GM18870 (cell line): ENCODE measurements around the gene NCDN.
A peak's percentile ranks its signal among the peaks of the same experiment; 100 is the strongest.

ENCODE experiments used
- ATAC-seq: cut with Tn5 transposase; IDR thresholded peaks from one replicate; pipeline ENCODE4 v1.9.1; 2021; ENCODE audit warnings: moderate library complexity; ENCODE audit not compliant: unreplicated experiment

The NCDN gene

DNA sequence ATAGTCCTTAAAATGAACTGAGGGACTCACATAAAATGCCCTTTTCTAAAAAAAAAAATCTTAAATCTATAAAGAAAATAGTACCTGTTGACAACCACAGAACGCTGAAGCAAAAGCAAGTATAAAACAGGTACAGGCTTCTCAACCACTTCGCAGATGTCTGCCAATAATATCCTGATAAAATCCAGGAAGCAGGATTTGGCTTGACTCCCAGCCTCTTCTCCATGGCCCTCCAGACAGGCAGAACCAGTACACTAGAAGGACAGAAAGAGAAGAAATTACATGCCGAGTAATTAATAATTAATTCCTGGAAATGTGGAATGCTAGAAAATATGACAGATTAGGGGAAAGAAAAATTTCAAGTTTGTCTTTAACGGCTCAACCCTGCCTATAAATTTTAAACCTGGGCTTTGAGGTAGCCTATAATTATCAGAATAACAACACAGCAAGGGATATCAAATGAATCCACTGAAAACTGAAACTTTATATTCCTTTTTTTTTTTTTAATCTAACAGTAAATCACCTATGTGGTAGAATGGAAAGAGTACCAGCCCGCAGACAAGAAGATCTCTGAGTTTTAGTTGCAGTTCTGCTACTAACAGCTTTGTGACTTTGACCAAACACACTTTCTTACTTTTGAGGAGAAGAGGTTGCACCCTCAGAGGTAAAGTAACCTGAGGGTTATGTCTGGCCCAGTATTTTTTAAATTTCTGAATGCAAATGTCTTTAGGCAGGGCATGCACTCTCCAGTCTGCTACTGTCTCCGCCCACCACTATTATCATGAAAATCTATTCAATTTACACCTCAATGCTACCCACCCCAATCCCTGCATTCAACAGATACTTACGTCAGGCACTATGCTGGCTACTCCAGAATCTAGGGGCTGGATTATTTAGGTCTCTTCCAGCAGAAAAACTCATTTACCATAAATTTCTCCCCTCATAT is 3.1 kb upstream of the NCDN start:
- no peak for ATAC-seq

DNA sequence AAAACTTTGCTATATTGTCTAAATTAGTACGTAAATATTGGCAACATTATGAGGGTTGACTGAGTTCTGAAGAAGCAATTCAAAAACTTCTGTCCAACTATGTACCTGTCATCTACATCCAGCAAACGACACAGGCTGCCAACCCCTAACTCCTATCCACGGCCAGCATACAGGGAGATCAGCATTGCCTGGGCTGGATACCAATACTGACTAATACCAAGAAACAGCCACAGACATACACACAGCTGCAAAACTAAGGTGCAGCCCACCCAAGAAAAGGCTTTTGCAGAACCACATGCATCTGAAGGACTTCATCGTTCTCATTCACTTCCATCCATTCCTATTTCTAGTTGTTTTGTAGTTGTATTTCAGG is 2.4 kb upstream of the NCDN start:
- ATAC-seq = no peak

DNA sequence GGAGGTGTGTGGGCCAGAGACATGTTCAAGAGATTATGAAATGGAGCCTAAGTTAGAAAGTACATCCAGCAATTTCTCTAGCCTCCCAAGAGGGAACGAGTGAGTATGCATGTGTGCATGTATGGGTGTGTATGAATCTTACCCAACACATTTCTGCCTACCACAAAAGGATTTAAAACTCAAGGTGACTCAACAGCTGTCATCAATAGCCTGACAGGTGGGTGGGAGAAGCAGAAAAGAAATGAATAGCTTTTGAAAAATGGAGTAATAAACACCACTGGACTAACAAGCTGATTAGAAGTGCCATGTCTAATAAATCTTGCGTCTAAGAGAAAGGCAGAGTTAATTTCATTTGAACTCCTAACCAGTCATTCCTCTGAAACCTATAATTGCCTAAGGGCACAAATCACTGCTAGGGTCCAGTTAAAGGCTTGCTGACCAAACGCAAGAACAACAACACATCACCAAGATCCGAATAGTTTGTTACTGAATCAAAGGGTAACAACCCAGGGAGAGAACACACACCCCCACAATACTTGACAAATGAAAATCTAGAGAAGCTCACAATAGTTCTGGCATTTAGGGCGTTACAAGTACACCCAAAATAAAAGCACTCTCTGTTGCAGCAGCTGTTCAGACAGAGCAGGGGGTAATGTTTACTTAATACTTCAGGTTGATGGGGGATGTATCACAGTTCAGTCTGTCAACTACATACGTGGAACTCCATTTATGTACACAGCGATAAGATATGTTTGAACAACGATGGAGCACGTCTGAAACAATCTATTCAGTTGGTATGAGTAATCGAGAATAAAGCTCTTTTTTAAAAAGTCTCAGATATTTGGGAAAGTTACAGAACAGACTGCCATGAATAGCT is 1.8 kb upstream of the NCDN start:
- ATAC-seq = no peak

DNA sequence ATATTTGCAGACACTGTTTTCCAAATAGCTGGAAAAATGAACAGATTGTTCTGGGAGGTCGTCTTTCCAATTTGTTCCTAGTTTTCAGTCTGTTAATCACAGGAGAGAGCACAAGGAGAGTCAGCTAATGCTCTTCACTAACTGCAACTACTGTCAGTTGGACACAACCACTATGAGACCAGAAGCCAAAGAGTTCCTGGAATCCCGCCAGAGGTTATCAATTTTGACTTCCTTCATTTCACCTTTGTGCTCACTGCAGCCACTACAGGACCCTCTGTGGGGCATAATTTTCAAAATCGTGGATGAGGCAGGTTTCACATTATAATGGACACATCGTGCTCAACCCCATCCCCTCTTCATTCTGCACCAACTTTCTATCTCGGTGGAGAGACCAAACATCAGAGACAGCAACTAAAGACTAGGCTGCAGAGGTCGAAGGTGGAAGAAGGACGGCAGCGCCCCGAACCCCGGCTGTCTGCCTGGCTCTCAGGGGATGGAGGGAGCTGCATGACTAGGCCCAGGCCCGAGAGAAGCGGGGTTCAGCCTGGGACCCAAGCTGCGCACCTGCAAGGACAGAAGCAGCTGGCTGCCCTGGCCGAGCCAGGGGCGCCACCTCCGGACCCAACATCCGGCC is 998 bp upstream of the NCDN start:
- ATAC-seq = no peak

DNA sequence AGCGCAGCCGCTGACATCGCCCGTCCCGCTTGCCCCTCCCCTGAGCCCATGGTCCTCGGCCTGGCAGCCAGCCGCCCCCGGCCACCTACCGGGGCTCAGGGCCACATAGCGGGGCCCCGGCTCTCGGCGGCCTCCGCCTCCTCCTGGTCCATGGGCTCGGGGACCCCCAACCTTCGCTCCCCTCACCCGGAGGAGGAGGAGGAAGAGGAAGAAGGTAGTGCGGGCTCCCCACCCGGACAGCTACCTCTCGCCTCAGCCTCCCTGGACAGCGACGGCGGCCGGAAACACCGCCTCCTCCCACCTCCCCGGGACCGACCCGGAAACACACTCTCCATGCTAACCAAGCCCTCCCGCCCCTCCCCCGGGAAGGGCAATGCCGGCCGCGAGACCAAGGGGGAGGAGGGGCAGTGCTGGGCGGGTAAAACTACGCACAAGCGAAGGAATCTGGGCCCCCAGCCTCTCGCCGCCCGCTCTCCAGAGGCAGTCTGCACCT is 435 bp upstream of the NCDN start, which contains the start of gene KIAA0319L:
KIAA0319L (minus strand) TSS at position 286 of the 493 bp plus-strand sequence. CDS start 2,912 bp downstream, outside the sequence.
- ATAC-seq = peak; percentile 75

DNA sequence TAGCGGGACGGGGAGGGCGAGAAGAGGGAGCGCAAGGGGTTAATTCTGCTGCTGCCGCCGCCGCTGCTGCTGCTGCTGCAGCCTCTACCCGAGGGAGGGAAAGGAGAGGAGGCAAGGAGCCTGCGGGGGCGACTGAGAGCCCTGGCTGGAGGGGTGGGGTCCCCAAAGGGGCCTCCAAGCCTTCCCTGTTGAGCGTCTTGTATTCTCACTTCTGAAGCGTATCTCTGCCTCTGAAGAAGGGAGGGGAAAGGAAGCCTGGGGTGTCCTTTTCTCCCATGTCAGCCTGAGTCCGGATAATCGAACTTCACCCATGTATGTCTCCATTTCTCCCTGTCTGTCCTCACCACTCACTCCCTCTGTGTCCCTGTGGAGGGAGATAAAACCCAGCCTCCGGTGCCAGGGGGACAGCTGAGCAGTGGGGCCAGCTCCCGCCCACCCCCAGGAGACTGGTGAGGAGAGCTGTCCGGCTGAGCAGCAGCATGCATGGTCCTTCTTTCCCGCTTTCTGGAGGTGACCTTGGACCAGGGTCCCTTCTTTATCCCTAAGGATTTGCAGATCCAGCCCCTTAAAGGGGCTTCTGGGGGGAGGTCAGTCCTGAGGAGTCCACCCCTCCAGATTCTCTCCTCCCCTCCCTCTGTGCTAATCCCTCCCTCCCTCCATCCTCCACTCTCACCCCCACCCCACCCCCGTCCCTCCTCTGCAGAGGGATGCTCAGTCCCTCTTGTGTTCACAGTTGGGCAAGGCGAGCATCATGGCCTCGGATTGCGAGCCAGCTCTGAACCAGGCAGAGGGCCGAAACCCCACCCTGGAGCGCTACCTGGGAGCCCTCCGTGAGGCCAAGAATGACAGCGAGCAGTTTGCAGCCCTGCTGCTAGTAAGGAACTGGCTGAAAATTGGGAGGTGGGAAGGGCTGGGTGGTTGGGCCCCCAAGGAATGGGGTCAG is 1.0 kb downstream of the NCDN start:
- no peak for ATAC-seq

DNA sequence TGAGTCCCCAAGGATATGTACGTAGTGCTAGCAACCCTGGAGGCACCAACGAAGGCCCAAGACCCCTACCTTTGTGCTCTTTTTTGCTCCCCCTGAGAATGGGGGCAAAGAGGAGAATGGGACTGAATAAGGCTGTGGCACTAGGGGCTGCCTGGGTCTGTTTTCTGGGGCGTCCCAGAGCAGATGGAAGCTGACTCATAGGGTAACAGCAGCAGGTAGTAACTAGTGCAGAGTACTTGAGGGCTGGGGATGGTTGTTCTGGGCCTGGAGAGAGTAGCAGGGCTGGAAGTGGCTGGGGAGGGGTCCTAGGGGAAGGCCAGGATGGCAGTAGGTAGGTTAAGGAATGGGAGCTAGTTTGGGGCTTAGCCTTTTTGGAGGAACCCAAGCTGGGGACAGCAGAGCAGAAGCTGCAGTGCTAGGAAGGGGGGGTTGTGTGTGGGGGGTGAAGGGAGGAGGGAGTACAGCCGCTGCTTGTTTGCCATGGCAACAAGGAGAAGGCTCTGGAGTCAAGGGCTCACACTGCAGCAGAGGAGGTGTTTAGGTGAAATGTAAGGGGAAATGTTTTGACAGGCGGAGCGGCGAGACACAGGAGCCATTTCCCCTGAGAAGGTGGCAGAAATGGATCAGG is 1.8 kb downstream of the NCDN start:
- no peak for ATAC-seq

DNA sequence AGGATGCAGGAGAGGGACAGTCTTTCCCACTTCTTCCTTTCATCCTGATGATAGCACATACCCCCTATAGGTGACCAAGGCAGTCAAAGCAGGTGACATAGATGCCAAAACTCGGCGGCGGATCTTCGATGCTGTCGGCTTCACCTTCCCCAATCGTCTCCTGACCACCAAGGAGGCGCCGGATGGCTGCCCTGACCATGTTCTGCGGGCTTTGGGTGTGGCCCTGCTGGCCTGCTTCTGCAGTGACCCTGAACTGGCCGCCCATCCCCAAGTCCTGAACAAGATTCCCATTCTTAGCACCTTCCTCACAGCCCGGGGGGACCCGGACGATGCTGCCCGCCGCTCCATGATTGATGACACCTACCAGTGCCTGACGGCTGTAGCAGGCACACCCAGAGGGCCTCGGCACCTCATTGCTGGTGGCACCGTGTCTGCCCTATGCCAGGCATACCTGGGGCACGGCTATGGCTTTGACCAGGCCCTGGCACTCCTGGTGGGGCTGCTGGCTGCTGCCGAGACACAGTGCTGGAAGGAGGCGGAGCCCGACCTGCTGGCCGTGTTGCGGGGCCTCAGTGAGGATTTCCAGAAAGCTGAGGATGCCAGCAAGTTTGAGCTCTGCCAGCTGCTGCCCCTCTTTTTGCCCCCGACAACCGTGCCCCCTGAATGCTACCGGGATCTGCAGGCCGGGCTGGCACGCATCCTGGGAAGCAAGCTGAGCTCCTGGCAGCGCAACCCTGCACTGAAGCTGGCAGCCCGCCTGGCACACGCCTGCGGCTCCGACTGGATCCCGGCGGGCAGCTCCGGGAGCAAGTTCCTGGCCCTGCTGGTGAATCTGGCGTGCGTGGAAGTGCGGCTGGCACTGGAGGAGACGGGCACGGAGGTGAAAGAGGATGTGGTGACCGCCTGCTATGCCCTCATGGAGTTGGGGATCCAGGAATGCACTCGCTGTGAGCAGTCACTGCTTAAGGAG is 2.9 kb downstream of the NCDN start:
- ATAC-seq = no peak

DNA sequence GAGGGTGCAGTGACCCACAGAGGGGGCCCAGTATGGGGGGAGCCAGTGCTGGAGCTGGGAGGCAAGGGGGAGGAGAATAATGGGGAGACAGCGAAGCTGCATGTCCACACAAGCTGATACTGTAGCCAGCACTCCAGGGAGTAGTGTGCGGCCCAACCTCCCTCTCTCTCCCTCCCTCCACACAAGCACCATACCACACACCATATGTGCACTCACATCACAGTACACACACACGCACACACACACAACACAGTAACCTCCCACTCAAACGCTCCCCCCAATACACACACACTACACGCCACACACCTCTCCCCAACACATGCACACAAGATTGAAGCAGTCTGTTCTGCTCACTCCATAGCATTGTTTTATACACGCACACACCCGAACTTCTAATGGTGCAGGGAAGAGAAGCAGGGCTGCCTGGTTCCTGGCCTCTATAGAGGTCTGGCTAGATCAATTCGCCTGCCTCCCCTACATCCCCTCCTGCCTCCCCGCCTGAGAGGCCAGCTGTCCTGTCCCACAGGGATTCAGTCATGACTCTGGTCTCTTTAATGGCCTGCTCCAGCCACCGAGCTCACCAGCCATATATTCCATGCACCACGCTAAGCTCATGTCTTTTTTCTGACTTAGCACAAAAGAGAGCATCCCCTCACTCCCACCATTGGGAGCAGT is 3.8 kb downstream of the NCDN start:
- no peak for ATAC-seq

DNA sequence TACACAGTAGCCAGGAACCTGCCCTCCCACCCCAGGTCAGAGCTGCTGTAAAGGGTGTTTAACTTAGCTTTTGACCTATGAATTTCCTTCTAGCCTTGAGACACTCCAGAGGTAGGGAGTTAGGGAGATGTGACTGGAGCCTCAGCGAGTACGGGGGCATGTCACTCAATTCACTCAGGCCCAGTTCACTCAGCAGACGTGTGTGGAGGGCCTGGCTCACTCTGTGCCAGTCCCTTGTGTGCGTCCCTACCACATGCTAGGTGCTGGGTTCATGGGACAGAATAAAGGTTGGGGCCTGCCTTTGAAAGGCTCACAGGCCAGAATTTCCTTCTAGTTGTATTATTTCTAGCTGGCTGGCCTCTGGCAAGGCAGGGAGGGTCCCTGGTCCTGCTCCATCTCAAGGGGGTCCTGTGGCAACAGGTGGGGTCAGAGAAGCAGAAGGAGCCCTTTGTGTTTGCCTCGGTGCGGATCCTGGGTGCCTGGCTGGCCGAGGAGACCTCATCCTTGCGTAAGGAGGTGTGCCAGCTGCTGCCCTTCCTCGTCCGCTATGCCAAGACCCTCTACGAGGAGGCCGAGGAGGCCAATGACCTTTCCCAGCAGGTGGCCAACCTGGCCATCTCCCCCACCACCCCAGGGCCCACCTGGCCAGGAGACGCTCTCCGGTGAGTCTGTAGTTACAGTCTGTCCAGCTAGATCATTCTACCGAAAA is 4.5 kb downstream of the NCDN start:
- no peak for ATAC-seq

DNA sequence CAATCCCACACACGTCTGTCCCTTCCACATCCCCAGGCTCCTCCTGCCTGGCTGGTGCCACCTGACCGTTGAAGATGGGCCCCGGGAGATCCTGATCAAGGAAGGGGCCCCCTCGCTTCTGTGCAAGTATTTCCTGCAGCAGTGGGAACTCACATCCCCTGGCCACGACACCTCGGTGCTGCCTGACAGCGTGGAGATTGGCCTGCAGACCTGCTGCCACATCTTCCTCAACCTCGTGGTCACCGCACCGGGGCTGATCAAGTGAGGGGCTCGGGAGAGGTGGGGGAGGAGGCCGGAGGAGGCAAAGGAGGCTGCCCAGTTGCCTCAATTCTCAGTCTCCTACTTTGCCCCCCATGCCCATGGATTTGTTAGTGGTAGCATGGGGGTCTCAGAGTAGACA is 5.6 kb downstream of the NCDN start:
- ATAC-seq = no peak

DNA sequence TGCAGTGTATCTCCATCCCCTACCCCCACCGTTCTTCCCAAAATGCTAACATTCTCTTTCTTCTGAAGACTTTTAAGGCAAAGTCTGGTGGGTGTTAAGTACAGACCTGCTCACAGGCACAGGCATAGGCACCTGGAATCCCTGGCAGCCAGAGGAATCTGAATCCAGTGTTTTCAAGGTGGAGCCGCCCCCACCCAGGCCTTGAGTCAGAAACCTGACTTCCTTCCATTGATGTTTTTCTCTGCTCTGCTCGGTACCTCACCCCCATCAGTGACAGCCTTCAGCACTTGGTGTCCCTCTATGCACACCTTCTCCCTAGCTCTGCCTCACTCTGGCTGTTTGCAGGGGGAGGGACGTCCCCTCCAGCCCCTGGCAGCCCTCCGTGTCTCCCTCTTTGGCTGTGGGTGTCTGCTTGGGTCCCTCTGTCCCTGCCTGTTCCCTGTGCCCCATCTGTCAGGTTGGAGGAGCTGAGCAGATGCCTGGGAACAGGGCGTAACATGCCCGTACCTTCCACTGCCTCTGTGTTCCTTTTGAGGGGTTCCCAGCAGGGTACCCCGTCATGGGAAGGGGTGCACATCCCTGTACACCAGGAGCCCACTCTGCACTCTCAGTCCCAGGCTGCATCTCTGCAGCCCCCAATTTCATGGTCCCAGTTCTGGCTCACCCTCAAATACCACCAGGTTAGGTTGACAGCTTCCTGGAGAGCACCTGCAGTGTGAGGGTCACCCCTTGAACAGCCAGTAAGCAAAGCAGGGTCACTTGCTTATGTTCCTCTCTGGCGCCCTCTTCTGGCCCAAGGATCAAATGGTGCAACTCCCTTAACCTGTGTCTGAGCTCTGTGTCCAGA is 6.7 kb downstream of the NCDN start:
- no peak for ATAC-seq

DNA sequence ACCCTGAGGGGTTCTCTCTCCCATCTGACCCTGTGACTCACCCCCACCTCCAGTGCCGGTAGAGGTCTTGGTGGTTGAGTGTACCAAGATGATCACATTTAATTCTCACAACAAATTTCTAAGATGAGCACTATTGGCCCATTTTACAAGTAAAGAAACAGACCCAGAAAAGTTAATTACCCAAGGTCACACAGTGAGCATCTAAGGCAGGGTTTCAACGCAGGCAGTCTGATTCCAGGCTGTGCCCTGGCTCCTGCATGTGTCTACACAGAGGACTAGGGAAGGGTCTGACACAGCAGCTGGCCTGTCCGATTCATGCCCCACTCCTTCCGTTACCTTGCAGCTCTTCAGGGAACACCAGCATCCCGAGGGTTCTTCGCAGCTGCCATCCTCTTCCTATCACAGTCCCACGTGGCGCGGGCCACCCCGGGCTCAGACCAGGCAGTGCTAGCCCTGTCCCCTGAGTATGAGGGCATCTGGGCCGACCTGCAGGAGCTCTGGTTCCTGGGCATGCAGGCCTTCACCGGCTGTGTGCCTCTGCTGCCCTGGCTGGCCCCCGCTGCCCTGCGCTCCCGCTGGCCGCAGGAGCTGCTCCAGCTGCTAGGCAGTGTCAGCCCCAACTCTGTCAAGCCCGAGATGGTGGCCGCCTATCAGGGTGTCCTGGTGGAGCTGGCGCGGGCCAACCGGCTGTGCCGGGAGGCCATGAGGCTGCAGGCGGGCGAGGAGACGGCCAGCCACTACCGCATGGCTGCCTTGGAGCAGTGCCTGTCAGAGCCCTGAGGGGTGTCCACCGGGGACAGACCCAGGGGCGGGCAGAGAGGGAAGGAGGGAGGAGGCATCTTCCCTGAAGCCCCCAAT is 7.5 kb downstream of the NCDN start:
- ATAC-seq = no peak

DNA sequence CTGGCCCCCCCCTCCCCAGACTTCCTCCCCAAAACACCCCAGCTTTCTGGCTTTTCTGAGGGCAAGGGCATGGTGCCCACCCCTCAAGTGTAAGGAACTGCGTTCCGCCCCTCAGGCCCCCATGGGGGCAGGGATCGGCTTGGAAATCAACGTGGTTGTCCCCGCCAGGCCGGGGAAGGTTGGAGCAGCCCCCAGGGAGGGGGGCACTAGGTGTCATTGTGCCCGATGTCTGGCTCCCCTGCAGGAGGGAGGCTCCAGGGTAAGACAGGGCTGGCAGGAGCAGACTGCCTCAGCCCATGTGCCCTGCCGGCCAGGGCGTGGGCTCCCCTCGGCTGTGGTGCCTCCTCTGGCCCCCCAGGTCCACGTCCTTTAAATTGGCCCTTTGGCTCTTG is 8.1 kb downstream of the NCDN start:
- ATAC-seq = no peak

DNA sequence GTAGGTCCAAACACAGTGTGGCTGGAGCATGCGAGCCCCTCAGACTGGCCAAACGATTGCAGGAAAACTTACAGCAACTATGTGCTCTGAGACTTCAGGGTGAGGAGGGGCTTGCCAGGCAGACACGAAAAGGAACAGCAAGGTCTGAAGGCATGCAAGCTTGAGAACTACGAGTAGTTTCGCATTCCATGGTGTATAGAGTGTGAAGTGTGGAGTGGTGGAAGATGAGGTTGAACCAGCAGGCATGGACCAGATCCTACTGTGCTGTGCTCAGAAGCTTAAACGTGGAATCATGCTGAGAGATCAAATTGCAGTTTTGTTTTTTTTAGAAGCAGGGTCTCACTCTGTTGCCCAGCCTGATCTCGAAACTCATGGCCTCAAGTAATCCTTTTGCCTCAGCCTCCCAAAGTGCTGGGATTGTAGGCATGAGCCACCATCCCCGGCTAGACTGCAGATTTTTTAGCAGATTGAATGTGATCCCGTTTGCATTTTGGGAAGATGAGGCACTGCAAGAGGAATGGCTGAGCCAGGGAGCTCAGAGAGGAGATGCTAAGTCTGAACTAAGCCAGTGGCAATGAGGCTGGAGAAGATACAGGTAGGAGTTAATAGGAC is 10.5 kb downstream of the NCDN start:
- ATAC-seq = no peak
